ENCODE measurements around the gene ARL6IP6.

The ARL6IP6 gene

DNA sequence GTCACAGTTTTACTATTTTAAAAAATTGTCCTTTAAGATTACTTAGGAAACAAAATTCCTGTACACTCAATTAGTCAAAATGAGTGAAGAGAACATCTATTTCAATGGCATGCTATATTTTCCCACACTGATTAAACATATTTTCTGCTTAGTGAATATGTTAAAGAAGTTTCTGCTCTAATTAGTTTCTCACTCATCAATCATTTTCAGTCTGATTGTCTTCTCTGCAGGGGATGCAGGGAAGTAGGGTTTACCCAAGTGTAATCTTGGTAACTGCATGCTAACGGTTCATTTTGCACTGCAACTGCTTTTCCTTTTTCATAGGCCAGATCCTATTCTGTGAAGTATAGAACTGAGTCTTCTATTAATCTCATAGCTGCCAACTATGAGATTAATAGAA, 78.5 kb downstream of the ARL6IP6 start:
- DNase-seq (ENCODE audit: low read depth): no peak
- no peak overlapping the region for H3K4me3 ChIP-seq (ENCODE audit: low read length)
- TF ChIP-seq, protein P1, sequence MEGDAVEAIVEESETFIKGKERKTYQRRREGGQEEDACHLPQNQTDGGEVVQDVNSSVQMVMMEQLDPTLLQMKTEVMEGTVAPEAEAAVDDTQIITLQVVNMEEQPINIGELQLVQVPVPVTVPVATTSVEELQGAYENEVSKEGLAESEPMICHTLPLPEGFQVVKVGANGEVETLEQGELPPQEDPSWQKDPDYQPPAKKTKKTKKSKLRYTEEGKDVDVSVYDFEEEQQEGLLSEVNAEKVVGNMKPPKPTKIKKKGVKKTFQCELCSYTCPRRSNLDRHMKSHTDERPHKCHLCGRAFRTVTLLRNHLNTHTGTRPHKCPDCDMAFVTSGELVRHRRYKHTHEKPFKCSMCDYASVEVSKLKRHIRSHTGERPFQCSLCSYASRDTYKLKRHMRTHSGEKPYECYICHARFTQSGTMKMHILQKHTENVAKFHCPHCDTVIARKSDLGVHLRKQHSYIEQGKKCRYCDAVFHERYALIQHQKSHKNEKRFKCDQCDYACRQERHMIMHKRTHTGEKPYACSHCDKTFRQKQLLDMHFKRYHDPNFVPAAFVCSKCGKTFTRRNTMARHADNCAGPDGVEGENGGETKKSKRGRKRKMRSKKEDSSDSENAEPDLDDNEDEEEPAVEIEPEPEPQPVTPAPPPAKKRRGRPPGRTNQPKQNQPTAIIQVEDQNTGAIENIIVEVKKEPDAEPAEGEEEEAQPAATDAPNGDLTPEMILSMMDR (conservative IDR thresholded peaks at IDR 0.05; ENCODE audit: low read depth, low read length): no peak

DNA sequence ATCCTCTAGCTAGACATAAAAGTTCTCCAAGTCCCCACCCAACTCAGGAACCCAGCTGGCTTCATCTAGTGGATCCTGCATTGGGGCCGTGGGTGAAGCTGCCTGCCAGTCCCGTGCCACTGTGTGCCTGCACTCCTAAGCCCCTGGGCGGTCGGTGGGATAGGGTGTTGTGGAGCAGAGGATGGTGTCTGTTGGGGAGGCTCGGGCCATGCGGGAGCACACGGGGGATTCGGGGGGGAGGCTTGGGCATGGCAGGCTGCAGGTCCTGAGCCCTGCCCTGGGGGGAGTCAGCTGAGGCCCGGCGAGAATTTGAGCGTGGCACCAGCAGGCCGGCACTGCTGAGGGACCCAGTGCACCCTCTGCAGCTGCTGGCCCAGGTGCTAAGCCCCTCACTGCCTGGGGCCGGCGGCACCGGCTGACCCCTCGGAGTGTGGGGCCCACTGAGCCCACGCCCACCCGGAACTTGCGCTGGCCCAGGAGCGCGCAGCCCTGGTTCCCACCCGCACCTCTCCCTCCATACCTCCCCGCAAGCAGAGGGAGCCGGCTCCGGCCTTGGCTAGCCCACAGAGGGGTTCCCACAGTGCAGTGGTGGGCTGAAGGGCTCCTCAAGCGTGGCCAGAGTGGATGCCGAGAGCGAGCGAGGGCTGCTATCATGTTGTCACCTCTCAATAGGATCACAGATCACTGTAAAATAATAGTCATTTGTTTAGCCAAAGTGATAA, 86.4 kb downstream of the ARL6IP6 start:
- TF ChIP-seq, protein P1 (conservative IDR thresholded peaks at IDR 0.05; ENCODE audit: low read depth, low read length): no peak
- no peak for DNase-seq (ENCODE audit: low read depth)
- no peak overlapping the region for H3K4me3 ChIP-seq (ENCODE audit: low read length)

DNA sequence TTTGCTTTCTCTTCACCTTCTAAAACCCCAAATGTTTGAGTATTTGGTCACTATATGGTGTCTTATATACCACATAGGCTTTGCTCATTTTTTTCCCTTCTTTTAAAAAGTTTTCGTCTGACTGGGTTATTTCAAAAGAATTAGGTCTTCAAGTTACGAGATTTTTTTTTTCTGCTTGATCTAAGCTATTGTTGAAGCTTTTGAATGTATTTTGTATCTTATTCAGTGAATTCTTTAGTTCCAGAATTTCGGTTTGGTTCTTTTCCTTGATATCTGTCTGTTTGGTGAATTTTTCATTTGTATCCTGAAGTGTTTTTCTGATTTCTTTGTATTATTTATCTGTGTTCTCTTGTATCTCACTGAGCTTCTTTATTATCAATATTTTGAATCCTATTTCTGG, 93.5 kb downstream of the ARL6IP6 start:
- TF ChIP-seq, protein P1 (conservative IDR thresholded peaks at IDR 0.05; ENCODE audit: low read depth, low read length): no peak
- DNase-seq (ENCODE audit: low read depth): no peak

More for the DNA sequence above, 93.5 kb downstream of the ARL6IP6 start:
- H3K4me3 ChIP-seq (ENCODE audit: low read length): no peak overlapping the region

All from retinal pigment epithelial cell (primary cell).